ENCODE results near the gene CNBD2.
"Not testable (repeated sequence)": the region's sequence is repeated elsewhere in the genome, so short reads cannot be mapped to it uniquely, and the experiment has no call there.

Gene CNBD2

DNA sequence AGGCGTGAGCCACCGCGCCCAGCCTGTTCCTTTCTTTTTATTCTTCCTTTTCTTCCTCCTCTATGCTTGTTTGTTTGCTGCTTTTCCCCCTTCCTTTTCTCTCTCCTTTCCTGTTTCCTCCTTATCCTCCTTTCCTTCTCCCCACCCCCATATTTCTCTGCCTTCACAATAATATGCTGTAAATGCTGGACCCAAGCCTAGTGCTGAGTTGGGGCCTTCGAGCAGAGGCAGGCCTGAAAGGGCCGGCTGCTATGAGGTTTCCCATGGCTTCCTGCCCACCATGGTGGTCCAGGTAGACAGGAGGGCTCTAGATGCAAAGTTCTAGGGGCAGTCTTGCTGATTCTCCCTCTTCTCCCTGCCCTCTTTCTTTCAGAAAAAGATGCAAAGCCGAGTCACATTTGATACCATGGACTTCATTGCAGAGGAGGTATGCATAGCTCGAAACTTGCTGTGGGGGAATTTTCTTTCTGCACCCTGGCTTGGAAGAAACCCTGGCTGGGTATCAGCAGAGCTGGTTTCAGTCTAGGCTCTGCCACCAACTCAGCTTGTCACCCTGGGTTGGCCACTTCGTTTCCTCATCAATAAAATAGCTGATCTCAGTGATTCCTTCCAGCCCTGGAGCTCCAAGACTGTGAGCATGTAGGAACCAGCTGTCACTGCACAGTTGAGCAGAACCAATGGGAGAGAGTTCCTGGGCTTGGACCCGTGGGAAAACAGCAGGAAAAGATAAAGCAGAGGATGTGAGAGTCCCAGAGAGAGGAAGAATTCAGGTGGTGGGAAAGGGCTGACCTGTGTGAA lies 7.4 kb downstream of the CNBD2 start:
- DNase-seq = no peak

DNA sequence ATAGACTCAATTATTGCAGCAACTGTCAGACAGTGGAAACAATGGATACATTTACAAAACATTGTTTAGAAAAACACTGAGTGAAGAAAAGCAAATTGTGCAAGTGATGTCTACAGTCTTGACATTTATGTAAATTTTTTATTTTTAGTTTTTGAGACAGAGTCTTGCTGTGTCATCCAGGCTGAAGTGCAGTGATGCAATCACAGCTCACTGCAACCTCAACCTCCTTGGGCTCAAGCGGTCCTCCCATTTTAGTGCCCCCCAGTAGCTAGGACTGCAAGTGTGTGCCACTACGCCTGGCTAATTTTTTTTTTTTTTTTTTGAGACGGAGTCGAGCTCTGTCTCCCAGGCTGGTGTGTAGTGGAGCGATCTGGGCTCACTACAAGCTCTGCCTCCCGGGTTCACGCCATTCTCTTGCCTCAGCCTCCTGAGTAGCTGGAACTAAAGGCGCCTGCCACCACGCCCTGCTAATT lies 9.7 kb downstream of the CNBD2 start:
- no peak for DNase-seq

DNA sequence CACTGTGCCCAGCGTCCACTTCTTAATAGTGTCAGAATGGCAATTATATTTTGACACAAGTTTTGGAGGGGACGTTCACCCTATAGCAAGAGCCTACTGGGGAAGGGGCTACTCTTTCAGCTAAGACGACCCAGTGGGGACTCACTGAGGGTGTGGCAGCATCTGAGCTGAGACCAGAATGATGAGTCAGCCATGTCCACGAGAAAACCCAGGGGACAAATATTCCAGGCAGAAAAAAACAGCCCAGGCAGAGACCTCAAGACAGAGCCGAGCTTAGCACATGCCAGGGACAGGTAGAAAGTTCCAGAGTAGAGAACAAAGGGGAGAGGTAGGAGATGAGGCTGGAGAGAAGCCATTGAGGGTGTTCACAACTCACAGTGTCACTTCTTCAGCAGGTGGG lies 11.2 kb downstream of the CNBD2 start:
- no peak for DNase-seq

DNA sequence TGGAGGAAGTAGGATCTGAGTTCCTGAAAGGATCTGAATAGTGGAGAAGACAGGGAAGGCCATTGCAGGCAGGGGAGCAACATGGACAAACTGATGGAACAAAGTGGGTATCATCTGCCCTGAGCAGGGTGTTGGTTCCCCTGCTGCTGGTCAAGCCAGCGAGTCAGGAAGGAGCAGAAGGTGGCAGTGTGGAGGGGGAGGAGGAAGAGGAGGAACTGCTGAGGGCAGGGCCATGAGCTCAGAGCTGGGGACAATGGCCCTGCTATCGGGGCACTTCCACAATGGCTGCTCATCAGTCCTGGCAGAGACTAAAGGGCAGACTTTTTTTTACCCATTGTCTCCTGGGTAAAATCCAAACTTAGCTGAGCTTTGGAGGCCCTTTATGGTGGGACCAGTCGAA lies 13.6 kb downstream of the CNBD2 start:
- no peak for DNase-seq

DNA sequence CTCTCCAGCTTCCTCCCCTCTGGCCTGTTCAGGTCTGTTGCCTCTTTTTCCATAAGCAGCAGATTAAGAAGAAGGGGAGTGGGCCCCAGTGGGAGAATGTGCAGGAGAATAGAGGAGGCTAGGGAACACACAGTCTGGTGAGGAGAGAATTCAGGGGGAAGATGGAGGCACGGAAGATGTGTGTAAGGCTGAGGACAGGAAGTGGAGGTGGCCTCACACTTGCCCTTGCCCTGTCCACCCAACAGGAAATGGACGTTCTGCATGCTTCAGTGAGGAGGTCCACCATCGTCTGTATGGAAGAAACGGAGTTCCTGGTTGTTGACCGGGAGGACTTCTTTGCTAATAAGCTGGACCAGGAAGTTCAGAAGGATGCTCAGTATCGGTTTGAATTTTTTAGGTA lies 16.0 kb downstream of the CNBD2 start:
- no peak for DNase-seq

DNA sequence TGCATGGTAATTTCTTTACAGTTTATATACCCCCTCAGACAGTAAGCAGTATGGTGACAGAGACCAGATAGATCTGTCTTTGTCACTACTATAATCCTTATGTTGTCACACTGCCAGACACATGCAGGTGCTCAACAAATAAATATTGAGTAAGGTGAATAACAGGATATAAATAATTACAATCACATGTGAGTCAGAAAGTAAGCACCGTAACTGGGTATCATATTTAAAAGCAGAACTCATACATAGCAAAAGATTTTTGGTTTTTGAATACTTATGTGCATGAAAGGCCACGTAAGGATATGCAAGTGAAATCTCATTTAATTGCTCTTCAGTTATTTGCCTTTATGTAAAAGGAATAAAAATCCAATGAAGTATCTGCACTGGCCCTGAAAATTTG lies 17.4 kb downstream of the CNBD2 start:
- no peak for DNase-seq

DNA sequence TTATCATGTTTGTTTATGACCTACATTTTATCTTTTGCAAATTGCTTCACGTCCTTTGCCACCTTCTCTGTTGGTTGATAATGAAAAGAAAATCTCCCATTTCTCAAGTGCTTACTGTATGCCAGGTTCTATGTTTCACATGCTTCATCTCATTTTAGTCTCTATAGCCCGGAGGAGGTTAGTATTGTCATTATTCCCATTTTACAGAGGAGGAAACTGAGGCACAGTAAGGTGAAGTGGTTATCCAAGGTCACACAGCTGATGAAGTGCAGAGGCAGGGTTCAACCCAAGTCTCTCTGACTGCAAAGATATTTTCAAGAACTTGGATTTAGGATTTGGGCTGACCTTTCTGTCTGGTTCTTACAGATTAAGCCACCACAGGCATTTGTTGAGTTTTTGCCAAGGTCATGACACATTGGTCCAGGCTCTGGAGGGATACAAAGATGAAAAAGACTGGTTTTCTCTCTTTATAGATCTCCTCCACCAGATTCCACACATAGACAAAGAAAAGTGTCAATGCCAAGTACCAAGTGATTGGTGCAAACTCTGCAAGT lies 20.6 kb downstream of the CNBD2 start:
- DNase-seq = no peak

DNA sequence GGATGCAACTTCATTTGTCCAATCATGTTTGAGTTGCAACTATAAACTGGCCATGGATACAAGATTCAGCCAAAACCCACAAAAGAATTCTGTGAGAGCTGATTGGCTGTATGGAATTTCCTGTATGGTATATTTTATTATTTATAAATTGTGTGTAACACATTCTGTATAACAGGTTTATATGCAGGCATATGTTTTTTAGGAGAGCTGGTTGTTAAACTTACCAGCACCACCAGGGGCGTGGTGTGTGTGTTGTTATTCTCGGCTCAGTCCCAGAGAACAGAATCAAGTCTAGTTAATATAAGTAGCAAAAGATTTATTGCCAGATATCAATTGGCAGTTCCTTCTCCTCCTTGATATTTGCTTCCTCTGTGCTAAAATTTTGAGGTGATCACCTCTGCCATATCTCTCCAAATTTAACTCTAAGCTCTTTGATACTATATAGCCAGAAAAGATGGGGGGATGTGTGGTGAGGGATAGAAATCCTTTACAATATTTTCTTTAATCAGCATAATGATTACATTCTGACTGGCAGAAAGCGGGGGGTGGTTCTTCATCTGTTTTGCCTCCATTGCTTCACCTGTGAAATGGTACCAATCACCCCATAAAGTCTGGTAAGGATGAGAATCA lies 22.9 kb downstream of the CNBD2 start:
- no peak for DNase-seq

DNA sequence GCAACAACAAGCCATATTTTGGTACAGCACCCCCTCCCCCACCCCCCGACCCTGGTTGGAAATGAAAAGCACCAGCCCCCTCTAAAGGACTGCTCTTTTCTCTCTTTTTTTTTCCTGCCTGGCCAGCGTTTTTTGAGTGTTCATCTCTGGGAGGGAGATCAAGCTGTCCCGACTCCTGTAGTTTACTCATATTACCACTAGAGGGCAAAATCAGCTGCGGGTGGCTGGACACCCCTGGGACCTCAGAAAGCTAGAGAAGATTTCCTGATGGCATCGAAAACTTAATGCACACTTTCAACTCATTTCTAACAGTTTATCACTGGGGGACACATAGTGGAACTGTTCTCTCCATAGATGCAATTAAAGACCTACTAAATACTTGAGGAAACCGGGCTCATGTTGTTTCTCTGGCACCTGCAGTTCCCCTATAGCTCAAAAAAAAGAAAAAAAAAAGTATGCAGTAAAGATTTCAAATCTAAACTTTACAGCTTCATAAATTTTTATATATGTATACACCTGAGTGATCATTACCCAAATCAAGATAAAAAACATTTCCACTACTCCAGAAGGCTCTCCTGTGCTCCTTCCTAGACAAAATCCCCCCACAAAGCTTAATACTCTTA lies 24.4 kb downstream of the CNBD2 start:
- DNase-seq = peak; percentile 34

DNA sequence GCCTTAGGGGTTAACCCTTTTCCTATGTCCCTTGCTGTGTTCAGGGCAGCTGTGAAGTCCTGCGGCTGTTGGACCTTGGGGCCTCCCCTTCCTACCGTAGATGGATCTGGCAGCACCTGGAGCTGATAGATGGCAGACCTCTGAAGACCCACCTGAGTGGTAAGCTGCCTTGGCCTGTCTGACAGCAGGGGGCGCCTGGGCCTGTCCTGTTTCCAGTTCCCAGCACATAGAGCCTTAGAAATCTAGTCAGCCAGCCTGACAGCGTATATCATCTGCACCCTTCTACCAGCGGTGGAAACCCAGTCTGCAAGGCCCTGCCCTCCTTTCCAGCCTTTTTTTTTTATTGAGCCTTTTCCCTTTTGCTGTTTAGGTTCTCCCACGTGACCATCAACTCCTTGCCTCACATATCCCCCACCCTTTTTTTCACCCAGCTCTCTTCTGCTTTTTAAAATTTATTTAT lies 26.6 kb downstream of the CNBD2 start:
- peak; percentile 70 for DNase-seq

DNA sequence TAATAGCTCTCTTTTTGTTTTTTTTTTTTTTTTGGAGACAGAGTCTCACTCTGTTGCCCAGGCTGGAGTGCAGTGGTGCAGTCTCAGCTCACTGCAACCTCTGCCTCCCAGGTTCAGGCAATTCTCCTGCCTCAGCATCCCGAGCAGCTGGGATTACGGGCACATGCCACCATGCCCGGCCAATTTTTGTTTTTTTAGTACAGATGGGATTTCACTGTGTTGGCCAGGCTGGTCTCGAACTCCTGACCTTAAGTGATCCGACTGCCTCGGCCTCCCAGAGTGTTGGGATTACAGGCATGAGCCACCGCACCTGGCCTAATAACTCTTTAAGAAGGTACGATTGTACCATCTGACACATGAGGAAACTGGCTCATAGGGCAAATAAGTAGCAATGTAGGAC lies 28.1 kb downstream of the CNBD2 start:
- DNase-seq = not testable (repeated sequence)

DNA sequence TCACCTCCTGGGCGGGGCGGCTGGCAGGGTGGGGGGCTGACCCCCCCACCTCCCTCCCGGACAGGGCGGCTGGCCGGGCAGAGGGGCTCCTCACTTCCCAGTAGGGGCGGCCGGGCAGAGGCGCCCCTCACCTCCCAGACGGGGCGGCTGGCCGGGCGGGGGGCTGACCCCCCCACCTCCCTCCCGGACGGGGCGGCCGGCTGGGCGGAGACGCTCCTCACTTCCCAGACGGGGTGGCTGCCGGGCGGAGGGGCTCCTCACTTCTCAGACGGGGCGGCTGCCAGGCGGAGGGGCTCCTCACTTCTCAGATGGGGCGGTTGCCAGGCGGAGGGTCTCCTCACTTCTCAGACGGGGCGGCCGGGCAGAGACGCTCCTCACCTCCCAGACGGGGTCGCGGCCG lies 32.9 kb downstream of the CNBD2 start:
- DNase-seq = not testable (repeated sequence)

DNA sequence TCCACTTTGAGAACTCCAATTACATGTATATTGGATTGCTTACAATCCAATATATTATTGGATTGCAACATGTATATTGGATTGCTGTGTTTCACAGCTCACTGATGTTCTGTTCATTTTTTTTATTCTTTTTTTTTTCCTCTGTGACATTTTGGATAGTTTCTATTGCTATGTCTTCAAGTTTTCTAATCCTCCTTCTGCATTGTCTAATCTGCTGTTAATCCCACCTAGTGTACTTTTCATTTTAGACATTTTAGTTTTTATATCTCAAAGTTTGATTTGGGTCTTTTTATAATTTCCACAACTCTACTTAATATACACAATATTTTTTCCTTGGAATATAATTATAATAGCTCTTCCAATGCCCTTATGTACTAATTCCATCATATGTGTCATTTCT lies 34.5 kb downstream of the CNBD2 start:
- no peak for DNase-seq

DNA sequence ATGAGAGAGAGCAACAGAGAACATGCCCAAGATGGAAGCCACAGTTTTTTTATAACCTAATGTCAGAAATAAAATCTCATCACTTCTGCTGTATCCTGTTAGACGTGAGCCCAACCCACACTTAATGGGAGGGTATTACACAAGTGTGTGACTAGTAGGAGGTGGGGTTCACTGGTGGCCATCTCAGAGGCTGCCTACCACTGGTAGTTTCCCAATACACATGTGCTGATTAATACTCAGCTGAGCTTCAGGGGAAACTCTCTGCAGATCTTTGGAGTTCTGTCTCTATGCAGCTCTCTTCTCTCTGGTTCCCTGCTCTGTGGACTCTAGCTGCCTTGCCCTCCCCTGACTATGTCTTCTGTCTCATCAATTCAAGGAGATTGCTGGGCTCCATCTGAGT lies 35.7 kb downstream of the CNBD2 start:
- DNase-seq = no peak

DNA sequence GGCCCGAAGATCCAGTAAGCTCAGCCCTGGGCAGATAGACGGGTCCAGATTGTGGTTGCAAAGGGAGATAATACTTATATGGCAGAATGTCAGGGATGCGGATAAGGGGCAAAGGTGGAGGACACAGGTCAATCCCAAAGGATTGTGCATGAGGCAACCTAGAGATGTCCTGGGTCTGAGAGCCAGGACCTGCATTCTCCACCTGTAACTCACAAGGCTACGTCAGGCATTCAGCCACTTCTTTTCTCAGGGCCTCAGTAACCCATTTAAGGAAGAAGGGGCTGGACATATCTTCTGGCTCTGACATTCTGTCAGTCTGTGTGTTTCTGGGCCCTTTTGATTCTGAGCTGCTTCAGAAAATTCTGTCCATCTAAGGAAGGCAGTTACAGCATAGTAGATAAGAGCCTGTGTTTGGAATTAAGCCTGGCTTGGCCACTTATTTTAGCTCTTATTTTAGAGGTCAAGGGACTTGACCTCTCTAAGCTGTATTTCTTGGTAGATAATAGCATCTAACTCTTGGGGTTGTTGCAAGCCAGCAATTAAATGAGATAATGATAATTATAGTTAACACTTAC lies 40.2 kb downstream of the CNBD2 start:
- no peak for DNase-seq

DNA sequence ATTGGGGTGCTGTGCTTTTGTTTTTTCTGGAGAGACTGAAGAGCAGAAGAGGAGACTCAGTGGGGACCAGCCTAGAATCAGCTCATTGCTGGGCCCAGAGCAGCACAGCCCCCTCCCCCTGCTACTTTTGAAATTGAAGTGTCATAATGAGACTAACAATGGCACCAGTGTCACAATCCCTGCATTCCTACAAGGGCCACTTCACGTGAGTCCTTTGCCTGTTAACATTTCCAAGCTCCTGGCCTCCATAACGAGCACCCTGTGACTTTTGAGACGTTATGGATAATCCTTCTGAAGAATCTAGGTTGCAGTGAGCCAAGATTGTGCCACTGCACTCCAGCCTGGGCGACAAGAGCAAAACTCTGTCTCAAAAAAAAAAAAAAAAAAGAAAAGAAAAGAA lies 41.7 kb downstream of the CNBD2 start:
- no peak for DNase-seq

DNA sequence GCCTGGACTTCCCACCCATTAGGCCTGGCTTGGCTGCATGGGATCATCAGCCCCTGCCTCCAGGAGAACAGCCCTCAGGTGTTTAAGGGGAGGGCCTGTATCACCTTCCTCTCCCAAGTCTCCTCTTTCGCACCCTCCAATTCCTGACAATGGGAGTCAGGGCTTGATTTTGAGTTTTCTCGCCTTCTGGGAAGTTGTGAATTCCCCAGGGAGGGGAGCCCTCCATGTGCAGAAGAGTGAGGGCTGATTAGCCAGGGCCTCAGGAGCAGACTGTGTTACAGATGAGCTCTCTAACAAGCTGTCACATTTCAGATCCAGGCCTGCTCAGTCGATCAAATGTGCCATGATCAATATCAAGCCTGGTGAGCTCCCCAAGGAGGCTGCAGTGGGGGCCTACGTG lies 42.4 kb downstream of the CNBD2 start:
- DNase-seq = no peak

DNA sequence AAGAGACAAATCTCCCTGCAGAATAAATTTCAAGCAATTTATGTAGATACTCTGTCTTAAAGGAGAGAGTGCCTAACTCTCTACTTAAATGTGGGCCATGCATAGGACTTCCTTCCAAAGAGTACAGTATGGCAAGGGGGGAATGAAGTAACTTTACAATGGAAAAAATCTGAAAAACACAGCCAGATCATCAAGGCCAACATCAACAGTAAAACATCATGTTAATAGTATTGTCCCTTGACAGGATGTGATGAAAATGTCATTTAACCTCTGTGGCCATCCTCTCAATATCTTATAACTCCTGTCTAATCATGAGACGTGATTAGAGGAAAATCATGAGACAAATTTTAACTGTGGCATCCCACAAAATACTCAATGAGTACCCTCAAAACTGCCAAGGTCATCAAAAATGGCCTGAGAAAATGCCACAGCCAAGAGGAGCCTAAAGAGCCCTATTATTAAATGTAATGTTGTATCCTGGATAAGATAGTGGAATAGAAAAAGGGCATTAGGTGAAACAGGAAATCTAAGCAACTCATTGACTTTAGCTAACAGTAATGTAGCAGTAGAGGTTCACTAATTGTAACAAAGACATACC lies 47.5 kb downstream of the CNBD2 start:
- DNase-seq = no peak

DNA sequence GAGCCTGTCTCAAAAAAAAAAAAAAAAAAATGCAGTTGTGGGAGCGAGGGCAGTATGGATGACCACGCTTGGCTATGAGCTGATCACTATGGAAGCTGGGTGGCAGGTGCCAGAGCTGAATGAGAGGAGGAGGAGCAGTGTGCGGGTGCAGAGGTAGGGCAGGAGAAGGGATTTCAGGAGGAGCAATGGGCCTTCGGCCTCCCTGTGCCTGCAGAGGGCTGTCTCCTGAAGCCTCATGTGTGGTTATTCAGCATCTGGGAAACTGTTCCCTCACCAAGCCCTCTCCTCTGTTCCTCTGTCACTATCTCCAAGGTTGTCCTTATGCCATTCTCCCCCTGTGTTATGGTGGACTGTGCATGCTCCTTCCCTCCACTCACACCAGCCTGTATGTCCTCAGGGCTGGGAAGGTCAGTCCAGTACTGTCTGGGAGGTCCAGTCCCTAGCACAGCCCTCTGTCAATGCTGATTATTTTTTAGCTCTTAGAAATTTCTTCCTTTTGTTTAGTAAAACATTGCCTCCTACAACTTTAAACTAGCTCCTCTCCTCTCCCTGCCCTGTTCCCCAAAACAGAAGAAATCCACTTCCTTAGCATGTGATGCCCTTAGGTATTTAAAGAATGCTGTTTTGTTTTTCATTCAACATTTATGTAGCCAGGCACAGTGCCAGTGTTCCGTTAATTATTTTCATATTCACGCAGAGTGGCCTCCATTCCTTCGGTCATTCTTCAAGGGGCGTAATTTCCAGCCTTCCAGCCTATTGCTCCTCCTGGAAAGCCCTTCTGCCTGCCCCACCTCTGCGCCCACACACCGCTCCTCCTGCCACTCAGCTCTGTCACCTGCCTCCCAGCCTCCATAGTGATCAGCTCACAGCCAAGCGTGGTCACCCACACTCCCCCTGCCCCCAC lies 48.9 kb downstream of the CNBD2 start:
- DNase-seq = no peak

DNA sequence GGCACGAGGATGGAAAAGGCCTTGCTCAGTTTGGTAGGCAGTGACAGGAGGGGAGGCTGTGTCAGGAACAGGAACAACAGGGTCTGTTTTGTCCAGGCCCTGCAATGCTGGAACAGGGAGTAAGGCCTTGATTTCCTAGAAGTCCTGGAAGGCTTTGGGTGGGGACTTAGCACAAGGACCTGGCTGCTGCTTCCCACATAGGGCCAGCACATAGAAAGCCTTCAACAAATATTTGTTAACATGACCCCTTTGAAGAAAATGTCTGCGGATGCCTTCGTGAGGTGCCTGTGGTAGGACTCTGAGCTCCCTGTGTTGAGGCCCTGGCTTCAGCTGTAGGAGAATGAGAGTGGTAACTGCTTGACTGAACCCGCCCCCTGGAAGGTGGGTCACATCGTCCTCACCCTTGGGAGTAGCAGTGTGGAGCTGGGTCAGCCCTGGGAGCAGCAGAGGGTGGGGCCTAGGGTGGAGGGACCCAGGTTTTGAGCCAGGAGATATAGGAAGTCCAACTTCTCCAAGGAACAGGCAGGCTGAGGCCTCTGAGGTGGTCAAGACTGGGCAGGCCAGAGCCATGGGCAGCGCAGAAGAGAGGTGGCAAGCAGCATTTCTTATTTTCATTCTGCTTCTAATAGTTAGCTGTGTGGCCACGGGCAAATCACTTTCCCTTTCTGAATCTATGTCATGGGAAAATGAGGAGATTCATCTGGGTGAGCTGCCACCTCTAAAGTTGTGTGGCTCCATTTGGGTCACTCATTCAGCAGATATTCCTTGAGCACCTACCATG lies 50.0 kb downstream of the CNBD2 start:
- no peak for DNase-seq

DNA sequence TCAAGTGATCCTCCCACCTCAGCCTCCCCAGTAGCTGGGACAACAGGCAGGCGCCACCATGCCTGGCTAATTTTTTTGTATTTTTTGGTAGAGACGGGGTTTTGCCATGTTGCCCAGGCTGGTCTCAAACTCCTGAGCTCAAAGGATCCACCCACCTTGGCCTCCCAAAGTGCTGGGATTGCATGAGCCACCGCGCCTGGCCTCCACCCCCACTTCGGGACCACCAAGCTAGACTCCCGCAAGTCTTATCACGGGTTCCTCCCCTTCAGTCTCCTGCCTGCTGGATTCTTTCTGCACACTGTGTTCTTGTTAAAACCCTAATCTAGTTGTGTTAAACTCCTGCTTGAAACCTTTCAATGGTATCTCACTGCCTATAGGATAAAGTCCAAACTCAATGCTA lies 57.7 kb downstream of the CNBD2 start:
- not testable (repeated sequence) for DNase-seq

Data from NCI-H2029 treated with DMSO at 0.1 percent for 48 hours (cell line).